HL-60 (cell line): ENCODE measurements around the gene SHISA6.

Source experiments
- DNase-seq, 2 experiments: peaks; one replicate each; pipeline ENCODE4 v3.0.0-alpha.2; 2010 to 2020; ENCODE audit warnings: low read depth in 1 of 2, low spot score in 1 of 2
- H3K27ac ChIP-seq: fragments of 250-450 bp; sonication (Bioruptor Pico); replicated peaks from 2 replicates; pipeline ENCODE4 v1.5.1; 2020; ENCODE audit warnings: mild to moderate bottlenecking, moderate library complexity
- H3K27me3 ChIP-seq: fragments of 250-450 bp; sonication (Bioruptor Pico); 2 replicates; pipeline ENCODE4 v1.5.1; 2021; ENCODE audit warnings: mild to moderate bottlenecking, moderate library complexity; ENCODE audit not compliant: insufficient read depth, poor library complexity, severe bottlenecking
- H3K4me3 ChIP-seq: replicated peaks from 2 replicates; pipeline ENCODE4 v1.5.1; 2011; ENCODE audit warnings: mild to moderate bottlenecking, control low read depth, low read length; ENCODE audit not compliant: insufficient read depth
- CTCF ChIP-seq: IDR thresholded peaks from one replicate; pipeline ENCODE4 v1.5.1; 2011; ENCODE audit warnings: low read length, control low read depth, inconsistent platforms; ENCODE audit not compliant: insufficient read depth
- GABPA ChIP-seq: IDR thresholded peaks from 2 replicates; pipeline ENCODE4 v1.6.1; 2012; ENCODE audit warnings: low read depth
- POLR2AphosphoS5 ChIP-seq: IDR thresholded peaks from 2 replicates; pipeline ENCODE4 v1.6.1; 2012; ENCODE audit warnings: low read depth
- REST ChIP-seq: IDR thresholded peaks from 2 replicates; pipeline ENCODE4 v1.6.1; 2012; ENCODE audit warnings: low read depth; ENCODE audit not compliant: insufficient replicate concordance
- SPI1 ChIP-seq: IDR thresholded peaks from 2 replicates; pipeline ENCODE4 v1.6.1; 2012; ENCODE audit warnings: low read depth, mild to moderate bottlenecking, borderline replicate concordance

The SHISA6 gene

GRCh38 chr17:11511696-11512095 is 270.7 kb downstream of the SHISA6 start:
- H3K27me3 ChIP-seq: no peaks in the 10 kb centered on the region
- TF ChIP-seq REST: no peak
- H3K27ac ChIP-seq: no peak overlapping the region

GRCh38 chr17:11514565-11514964 is 273.6 kb downstream of the SHISA6 start:
- no peak overlapping the region for H3K27ac ChIP-seq
- H3K4me3 ChIP-seq: no peak overlapping the region
- no peak for DNase-seq
- no peaks in the 10 kb centered on the region for H3K27me3 ChIP-seq
- no peak for TF ChIP-seq GABPA
- TF ChIP-seq REST: no peak
- no peak for TF ChIP-seq POLR2AphosphoS5
- no peak for TF ChIP-seq CTCF
- no peak for TF ChIP-seq SPI1

More at GRCh38 chr17:11511696-11512095, 270.7 kb downstream of the SHISA6 start:
- H3K4me3 ChIP-seq: no peak overlapping the region
- no peak for DNase-seq

- DNase-seq: no peak
- no peaks in the 10 kb centered on the region for H3K27me3 ChIP-seq
- no peak overlapping the region for H3K27ac ChIP-seq
- no peak for TF ChIP-seq REST
- no peak for TF ChIP-seq POLR2AphosphoS5
- no peak for TF ChIP-seq GABPA
- no peak for TF ChIP-seq SPI1
- no peak for TF ChIP-seq CTCF
- H3K4me3 ChIP-seq: no peak overlapping the region
These were observed 274.1 kb downstream of the SHISA6 start for GRCh38 chr17:11514981-11515680.
